GM19239 (cell line): ENCODE data around the gene PRRC2B.
A peak's percentile ranks its signal among the peaks of the same experiment; 100 is the strongest.
"Not testable (repeated sequence)": the region's sequence is repeated elsewhere in the genome, so short reads cannot be mapped to it uniquely, and the experiment has no call there.

Experiments used
- DNase-seq: peaks from one replicate; pipeline ENCODE4 v3.0.0; 2011; ENCODE audit warnings: low spot score; ENCODE audit not compliant: insufficient read length
- FAIRE-seq: peaks from 2 replicates; lab custom pipeline; 2011; peaks lifted over from hg19 to GRCh38; lab: Jason Lieb, UNC

PRRC2B gene

DNA sequence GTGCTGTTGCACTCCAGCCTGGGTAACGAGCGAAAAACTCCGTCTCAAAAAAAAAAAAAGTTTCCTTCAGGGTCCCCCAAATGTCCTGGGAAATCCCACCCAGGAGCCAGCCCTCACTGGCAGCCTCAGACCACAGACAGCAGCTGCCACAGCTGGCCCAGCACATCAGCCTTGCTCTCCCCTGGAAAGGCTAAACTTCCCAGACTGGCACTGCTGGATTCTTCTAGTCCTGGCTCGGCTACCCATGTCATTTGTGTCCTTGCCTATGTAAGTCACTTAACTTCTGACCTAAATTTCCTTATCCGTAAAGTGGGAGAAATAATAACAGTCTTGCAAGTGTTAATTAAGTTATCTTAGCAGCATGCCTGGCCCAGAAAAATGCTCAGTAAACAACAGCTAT, 8.6 kb upstream of the PRRC2B start:
- DNase-seq (no peak), FAIRE-seq (no peak)

DNA sequence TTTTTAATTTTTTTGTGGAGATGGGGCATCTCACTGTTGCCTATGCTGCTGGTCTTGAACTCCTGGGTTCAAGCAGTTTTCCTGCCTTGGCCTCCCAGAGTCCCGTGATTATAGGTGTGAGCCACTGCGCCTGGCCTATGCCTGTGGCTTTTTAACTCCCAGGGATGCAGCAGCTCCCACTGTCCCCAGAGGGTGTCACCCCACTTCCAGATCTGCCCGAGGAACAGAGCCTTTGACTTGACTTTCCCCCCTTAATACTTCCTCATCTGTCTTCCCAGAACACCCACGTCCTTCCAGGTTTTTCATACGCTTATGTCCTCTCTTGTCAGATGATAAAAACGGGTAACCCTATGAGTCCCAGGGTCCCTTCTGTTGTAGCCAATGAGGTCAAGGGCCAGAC, 7.6 kb upstream of the PRRC2B start:
- no peak for FAIRE-seq

DNA sequence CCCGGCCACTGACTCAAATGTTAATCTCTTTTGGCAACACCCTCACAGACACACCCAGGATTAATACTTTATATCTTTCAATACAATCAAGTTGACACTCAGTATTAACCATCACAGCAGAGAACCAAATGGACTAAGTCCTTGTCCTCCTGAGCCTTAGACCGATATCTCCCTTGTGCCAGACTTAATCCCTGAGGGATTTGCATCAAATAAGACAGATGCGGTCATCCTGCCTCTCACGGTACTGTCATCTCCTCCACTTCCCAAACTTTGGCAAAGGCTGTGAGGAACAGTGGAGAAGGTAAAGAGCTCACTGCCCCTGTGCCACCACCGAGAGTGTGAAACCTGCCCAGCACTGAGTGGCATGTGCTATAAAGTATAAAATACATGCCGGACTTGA, 6.5 kb upstream of the PRRC2B start:
- DNase-seq (no peak), FAIRE-seq (no peak)

More for the DNA sequence above, 7.6 kb upstream of the PRRC2B start:
- no peak for DNase-seq

DNA sequence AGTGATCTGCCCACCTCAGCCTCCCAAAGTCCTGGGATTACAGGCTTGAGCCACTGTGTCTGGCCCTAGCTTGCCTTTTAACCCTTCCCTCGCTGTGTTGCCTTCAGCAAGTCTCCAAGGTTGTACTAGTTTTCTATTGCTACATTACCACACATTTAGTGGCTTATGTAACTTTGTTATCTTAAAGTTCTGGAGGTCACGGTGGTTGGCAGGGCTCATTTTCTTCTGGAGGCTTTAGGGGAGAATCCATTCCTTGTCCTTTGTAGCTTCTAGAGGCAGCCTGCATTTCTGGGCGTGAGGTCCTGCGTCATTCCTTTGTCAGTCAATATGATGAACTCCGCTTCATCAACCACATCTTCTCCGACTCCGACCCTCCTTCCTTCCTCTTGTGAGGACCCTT, 2.9 kb upstream of the PRRC2B start:
- no peak for FAIRE-seq
- no peak for DNase-seq

DNA sequence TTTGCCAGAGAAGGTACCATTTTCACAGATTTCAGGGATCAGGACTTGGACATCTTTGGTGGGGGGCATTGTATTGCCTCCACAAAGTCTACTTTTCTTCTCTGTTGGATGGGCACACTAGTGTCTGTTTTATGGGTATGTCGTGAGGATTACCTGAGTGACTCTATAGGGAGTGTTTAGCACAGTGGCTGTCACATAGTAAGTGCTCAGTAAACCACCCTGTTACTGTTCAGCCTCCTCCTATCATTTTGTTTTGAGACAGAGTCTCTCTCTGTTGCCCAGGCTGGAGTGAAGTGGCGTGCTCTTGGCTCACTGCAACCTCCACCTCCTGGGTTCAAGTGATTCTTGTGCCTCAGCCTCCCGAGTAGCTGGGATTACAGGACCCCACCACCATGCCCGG, 2.4 kb upstream of the PRRC2B start:
- DNase-seq (no peak), FAIRE-seq (no peak)

DNA sequence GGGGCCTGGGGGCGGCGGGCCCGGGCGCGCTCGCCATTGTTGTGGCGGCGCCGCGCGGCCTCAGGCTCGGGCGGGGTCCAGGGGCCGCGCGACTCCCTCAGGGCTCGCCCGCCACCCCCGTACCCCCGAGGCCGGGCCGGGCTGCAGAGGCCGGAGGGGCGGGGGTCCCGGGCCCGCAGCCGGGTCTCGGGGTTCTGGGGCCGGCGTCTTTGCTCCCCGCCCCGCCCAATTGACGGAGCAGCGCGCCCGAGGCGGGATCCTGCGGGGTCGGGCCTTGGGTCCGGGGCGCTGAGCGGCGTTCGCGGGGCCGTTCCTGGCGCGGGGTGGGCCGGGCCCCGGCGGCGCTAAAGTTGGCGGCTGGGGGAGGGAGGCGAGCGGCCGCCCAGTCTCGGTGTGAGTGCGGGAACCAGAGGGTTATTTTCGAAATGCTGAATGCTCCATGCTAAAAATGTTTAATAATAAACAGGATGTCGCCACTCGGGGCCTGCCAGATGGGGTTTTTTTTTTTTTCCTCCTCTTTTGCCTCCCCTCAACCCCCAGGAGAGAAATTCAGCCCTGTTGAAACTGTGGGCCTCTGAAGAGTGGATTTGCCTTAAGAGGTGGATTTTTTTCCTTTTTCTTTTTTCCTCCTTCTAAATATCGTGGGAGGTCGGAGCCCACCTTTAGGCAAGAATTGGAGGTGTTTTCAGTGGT, 724 bp downstream of the PRRC2B start:
- FAIRE-seq (peak; percentile 82), DNase-seq (no peak)

DNA sequence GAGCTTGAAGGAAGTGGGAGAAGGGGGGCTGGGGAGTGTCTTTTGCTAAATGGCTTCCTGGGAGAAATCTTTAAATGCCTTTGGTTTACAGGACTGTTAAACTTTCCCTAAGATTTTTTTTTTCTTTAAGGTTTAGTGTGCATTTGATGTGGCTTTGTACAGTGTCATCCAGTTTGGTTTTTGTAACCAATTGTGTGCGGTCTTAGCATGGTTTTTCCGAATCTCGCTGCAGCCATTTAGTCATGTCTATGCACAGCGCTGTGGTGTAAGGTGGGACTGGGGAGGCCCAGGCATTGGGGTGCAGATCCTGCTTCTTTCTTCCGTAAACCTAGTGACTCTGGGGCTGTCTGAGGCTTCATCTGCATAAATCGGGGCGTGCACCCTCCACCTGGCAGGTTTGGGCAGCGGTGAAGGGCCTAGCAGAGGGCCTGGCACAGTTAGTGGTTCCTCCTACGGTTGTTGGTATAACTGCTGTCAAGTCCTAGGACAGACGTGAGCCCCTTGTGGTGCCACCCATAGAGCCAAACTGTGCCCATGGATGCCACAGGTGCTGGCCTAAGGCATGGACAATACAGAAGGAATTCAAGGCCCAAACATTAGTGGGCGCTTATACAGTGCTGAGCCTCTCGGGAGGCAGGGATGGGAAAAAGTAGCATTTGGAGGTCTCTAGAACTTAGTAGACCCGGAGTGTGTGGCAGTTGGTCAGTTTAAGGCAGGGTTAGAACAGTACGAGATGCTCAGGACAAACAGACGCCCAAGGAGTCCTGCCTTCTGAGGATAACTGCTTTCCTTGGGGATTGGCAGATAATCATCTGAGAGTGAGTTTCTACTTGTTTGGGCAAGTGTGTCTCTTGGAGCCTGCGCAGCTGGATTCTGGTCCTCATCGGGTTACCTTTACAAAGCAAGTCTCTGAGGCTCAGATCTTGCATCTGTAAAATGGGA, 1.5 kb downstream of the PRRC2B start:
- DNase-seq (no peak), FAIRE-seq (peak; percentile 35)

DNA sequence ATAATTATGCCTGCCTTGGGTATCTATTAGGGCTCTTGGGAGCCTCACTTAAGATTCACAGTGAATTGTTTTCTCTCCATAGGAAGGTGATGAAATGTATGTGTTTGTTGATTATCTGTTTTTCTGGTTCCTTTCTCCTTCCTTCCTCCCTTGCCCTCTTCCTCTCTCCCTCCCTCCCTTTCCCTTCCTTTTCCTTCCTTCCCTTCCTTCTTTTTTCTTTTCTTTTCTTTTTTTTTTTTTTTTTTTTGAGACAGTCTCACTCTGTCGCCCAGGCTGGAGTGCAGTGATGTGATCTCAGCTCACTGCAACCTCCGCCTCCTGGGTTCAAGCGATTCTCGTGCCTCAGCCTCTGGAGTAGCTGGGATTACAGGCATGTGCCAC, 2.2 kb downstream of the PRRC2B start:
- not testable (repeated sequence) for FAIRE-seq, DNase-seq

DNA sequence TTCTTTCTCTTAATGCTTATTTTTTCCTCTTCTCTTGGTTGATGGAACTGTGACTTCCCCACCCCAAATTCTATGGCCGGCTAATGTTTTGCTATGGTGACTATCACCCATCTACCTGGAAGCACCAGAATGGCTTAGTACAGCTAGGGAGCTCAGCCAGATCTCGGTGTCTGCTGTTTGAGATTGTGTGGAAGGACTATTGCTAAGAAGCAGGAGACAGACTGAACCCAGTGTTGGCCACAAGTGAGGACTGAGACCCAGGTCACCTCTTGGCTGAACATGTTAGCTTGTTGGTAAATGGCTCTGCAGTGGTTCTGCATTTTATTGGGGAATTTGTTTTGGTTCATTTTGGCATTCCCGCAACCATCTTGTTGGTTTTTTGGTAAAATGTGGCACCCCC, 2.7 kb downstream of the PRRC2B start:
- no peak for DNase-seq
- no peak for FAIRE-seq

DNA sequence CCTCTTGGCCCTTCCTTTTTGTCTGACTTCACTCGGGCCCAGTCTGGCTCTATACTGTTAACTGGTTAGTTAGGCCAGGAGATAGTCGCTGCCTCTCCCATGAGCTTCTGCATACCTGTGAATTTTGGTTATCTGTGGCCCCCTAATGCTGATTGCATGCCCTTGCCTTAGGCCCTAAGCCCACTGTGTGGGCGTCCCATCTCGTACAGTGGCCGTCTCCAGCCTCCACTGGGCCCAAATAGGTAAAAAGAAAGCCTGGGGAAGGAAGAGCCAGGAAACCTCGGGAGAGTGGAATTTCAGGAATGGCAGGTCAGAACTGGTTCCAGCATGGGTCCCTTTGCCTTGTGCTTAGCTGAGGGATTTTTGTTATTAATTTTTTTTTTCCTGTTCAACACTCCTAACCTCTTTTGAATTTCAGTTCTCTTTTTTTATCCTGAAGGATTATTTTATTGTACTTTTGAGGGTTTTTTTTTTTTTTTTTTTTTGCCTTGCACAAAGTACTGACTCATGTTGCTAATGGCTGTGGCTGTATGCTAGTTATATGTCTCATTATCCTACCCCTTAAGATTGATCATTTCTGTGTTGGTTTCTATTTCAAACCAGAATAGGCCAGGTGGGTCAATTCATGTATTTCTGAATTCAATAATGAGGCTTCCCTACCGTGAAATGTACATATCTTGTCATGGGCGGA, 3.4 kb downstream of the PRRC2B start:
- FAIRE-seq: no peak

DNA sequence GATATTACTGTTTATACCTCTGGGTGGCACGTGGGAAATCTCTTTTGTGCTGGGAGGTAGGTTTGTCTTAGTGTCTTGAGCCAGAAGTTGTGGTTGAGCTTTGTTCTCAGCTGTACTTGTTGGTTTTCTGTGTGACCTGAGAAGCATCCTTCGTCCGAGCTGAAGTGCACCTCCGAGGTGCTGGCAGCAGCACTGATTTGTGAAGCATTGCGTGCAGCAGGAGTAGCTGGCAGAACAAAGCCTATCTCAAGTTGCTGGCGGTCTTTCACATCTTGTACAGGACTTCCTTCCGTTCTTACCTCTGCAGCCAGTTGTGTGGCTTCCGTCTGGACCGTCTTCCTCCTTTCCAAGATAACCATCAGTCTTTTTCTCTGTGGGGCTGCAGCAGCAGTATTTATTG, 4.3 kb downstream of the PRRC2B start:
- peak; percentile 92 for FAIRE-seq
- peak; percentile 62 for DNase-seq

More for the DNA sequence above, 3.4 kb downstream of the PRRC2B start:
- no peak for DNase-seq

DNA sequence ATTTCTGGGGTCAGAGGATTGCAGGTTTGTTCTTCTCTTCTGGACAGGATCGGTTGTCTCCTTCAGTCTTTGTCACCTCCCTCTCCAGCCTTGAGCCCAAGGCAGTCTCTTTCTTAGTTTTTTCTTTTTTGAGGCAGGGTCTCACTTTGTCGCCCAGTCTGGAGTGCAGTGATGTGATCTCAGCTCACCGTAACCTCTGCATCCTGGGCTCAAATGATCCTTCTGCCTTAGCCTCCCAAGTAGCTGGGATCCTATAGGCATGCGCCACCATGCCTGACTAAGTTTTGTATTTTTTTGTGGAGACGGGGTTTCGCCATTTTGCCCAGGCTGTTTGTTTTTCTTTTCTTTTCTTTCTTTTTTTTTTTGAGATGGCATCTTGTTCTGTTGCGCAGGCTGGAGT, 6.1 kb downstream of the PRRC2B start:
- no peak for DNase-seq
- no peak for FAIRE-seq

DNA sequence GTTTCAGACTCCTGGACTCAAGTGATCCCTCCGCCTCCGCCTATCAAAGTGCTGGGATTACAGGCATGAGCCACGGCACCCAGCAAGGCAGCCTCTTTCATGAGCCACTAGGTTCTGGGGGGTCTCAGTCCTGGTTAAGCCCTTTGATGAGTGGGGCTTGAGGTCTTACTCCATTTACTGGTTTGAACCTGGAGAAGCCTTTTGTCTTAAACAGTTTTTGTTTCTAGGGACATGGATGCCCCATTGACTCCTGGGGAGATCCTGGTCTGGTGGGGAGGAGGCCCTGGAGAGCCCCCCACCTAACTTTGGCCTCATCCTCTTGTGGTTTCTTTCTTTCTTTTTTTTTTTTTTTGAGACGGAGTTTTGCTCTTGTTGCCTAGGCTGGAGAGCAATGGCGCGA, 6.7 kb downstream of the PRRC2B start:
- no peak for FAIRE-seq
- no peak for DNase-seq

DNA sequence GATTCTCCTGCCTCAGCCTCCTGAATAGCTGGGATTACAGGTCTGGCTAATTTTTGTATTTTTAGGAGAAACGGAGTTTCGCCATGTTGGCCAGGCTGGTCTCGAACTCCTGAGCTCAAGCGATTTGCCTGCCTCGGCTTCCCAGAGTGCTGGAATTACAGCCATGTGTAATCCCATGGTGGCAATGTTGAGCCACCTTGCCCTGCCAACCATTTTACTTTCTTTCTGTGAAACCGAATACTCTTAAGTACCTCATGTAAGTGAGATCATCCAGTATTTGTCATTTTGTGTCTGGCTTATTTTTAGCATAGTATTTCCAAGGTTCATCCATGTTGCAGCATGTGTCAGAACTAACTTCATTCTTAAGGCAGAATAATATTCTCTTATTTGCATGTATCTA, 8.2 kb downstream of the PRRC2B start:
- no peak for FAIRE-seq
- no peak for DNase-seq

DNA sequence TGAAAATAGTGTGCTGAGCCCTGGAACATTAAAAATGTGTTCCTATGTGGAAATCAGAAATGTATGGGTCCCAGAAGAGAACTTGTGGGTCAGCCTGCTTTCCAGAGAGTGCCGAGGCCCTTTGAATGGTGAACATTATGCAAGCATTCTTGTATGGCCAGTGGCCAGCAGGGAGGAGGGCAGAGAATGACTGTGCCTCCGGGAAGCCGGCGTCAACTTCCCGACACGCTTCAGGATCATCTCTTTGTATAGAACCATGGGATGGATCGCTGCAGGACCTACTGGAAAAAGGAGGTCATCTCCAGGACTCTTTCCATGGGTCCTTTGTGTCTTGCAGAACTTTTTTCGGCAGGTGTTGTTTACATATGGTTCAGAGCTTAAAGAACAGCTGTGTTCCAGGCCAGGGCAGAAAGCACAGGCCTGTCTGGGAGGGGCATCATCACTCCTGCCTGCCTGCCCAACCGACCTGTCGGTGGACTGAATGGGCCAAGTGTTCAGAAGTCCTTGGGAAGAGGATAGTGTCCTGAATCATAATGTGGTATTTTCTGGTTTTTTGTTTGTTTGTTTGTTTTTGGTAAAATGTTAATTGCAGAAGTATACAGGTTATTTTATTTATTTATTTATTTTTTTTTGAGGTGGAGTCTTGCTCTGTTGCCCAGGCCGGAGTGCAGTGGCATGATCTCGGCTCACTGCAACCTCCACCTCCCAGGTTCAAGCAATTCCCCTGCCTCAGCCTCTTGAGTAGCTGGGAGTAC, 9.0 kb downstream of the PRRC2B start:
- no peak for DNase-seq
- no peak for FAIRE-seq

DNA sequence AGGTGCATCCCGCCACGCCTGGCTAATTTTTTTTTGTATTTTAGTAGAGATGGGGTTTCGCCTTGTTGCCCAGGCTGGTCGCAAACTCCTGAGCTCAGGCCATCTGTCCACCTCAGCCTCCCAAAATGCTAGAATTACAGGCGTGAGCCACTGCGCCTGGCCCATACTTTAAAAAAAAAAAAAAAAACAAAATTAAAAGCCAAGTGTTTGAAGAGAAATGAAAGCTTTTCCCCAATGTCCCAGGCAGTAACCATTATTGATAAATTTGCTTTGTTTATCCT, 9.5 kb downstream of the PRRC2B start:
- FAIRE-seq (no peak), DNase-seq (no peak)

DNA sequence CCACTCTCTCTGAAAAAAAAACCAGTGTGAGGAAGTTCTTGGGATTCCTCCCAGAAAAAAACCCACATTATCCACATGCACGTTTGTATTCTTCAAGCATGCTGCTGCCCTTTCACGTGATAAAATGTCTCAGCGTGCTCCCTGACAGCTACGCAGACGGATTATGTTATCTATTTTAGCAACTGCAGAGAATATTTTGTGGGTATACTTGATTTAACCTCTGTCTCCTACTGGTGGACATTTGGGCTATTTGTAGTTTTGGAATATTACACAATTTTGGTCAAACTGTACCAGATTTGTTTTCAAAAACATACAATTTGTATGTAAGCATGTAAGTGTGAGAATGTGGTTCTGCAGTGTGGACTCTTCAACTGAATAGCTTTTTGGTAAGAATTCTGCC, 10.7 kb downstream of the PRRC2B start:
- no peak for DNase-seq
- no peak for FAIRE-seq

DNA sequence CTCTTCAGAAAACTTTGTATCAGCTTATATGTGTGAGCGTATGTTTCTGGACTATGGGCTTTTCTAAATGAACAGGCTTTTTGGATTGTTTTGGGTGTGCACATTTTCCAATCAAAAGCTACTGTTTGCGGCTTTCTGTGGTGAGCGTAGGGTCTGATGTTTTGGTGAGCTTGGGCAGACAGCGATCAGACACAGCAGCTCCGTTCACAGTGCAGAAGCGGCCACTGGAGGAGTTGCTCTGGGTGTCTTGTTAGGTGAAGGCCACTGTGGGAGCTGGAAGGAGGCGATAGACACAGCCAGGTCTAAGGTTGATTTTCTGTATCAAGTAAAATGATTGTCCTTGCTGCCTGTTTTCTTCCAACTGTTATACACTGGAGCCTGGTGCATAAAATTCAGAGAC, 11.1 kb downstream of the PRRC2B start:
- FAIRE-seq (no peak), DNase-seq (no peak)

DNA sequence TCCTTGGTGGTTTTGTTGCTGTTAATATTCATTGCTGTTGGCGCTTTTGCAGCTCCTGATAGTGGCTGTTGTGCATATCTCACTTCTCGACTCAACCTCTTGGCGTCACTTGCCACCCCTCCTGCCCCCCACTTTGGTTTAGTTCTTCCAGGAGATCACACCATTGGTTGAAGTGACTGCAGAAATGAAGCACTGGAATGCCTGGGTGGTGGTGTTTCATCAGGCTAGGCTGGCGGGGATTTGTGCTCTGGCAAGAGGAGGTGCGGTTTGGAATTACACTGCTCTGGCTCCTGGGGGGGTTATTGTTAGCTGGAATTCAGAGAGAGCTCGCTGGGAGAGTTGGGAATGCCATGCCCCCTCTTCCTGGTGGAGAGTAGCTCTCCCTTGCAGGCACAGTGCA, 11.5 kb downstream of the PRRC2B start:
- DNase-seq (no peak), FAIRE-seq (no peak)

DNA sequence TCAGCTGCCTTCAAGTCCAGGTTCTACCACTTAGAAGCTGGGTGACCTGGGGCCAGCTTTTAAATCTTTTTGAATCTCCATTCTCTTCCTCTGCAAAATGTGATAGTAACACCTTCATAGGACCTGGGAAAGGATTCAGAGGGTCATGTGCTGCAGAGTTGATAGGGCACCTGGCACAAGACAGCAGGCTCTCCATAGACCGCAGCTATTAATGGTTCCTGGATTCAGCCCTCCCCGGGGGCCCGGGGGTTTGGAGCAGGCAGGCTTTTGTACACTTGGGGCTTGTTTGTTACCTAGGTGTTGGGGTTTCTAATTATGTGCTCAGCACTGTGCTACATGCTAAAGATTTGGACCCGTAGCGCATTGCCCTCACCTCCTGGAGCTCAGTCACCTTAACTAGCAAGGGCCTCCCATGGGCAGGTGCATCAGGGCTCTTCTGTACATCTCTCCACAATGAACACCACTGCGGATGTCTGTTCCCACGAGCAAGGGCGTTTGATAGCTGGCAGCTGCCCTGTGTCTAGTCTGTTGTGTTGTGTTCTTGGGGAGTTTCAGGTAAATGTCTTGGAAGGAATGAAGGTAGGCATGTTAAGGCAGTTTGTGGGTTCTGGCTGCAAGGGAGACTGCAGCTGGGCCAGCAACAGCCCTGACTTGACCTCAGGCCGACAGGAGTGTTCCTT, 12.1 kb downstream of the PRRC2B start:
- FAIRE-seq: no peak

More for the DNA sequence above, 12.1 kb downstream of the PRRC2B start:
- DNase-seq: no peak
